ENCODE results near the gene ZSWIM6. TPM values are rescaled to one million over a fixed set of nuclear protein-coding genes. Genes with fewer than 3 reads are reported as not detected.

ZSWIM6 gene
- total RNA-seq, 2 experiments from 2014 or later = 4.1 TPM

DNA sequence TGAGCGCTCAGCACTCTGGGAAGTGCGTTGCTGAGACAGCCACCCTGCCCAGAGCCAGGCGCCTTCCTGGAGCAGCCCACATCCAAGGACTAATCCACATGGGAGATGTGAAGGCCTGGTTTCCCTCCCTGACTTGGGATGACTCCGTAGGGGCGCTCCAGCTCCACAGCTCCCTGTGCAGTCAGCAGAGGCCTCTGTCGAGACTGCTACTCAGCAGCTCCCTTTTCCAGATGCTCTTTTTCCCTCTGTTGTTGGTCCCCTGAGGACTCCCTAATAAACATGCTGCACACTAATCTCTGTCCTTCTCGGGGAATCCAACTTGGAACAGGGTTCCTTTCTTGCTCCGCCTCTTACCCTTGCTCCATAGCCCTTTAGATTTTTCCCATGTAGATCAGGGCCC is 237.3 kb downstream of the ZSWIM6 start:
- Mint-ChIP-seq H3K27me3 (no peaks in the 10 kb centered on the region), H3K4me1 (ENCODE audit: low read depth) (no peaks in the 10 kb centered on the region), H3K4me3 (no peak overlapping the region), H3K36me3 (ENCODE audit: low read depth) (no peaks in the 10 kb centered on the region), H3K27ac (no peak overlapping the region), H3K9me3 (no peaks in the 10 kb centered on the region)
- intact Hi-C loops (cut with DNase I, micrococcal nuclease) = no loop called here
- H3K4me1 ChIP-seq (ENCODE audit: insufficient read depth, low read length) = no peaks in the 10 kb centered on the region
- ChIA-PET POLR2A (no interaction called here), CTCF (no interaction called here)
- DNase-seq (no peak), ATAC-seq (ENCODE audit: poor library complexity) (no peak)
- no peak overlapping the region for H3K27ac ChIP-seq (ENCODE audit: low read depth in 1 of 2, low read length in 2 of 2)
- H3K4me3 ChIP-seq (ENCODE audit: low read length) = no peak overlapping the region
- no peaks in the 10 kb centered on the region for H3K9me3 ChIP-seq (ENCODE audit: control insufficient read depth in 1 of 2, insufficient read depth in 1 of 2, low read length in 2 of 2)
- no peaks in the 10 kb centered on the region for H3K36me3 ChIP-seq (ENCODE audit: insufficient read depth, low read length)
- H3K27me3 ChIP-seq (ENCODE audit: control insufficient read depth in 1 of 2, insufficient read depth in 2 of 2, low read length in 2 of 2) = no peaks in the 10 kb centered on the region
- TF ChIP-seq, protein P1, sequence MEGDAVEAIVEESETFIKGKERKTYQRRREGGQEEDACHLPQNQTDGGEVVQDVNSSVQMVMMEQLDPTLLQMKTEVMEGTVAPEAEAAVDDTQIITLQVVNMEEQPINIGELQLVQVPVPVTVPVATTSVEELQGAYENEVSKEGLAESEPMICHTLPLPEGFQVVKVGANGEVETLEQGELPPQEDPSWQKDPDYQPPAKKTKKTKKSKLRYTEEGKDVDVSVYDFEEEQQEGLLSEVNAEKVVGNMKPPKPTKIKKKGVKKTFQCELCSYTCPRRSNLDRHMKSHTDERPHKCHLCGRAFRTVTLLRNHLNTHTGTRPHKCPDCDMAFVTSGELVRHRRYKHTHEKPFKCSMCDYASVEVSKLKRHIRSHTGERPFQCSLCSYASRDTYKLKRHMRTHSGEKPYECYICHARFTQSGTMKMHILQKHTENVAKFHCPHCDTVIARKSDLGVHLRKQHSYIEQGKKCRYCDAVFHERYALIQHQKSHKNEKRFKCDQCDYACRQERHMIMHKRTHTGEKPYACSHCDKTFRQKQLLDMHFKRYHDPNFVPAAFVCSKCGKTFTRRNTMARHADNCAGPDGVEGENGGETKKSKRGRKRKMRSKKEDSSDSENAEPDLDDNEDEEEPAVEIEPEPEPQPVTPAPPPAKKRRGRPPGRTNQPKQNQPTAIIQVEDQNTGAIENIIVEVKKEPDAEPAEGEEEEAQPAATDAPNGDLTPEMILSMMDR (IDR thresholded peaks at IDR 0.05) = no peak

DNA sequence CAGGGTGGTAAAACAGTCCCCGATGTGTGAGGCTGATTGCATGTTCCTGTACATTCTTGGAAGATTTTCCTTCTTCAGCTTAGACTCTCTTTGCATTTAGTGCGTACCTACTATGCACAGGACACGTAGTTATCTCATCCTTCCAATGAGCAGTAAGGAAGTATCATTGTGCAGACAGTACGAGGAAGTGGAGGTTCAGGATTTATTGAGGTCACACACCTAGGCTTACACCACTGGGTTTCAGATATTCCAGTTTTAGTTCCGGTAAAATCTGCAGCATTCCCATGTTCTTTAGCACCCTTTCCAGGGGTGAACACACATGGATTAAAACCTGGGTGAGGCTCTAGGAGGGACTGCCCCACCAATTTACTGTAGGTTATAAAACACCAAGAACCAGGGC is 238.7 kb downstream of the ZSWIM6 start:
- no peak overlapping the region for H3K4me3 Mint-ChIP-seq
- Histone ChIP-seq H3K9me3 (ENCODE audit: control insufficient read depth in 1 of 2, insufficient read depth in 1 of 2, low read length in 2 of 2) (no peaks in the 10 kb centered on the region), H3K4me3 (ENCODE audit: low read length) (no peak overlapping the region), H3K36me3 (ENCODE audit: insufficient read depth, low read length) (no peaks in the 10 kb centered on the region), H3K27me3 (ENCODE audit: control insufficient read depth in 1 of 2, insufficient read depth in 2 of 2, low read length in 2 of 2) (no peaks in the 10 kb centered on the region), H3K27ac (ENCODE audit: low read depth in 1 of 2, low read length in 2 of 2) (no peak overlapping the region), H3K4me1 (ENCODE audit: insufficient read depth, low read length) (no peaks in the 10 kb centered on the region)
- ChIA-PET CTCF (no interaction called here), POLR2A (no interaction called here)
- ATAC-seq (ENCODE audit: poor library complexity) (no peak), DNase-seq (no peak)
- TF ChIP-seq, protein P1 (IDR thresholded peaks at IDR 0.05) = no peak
- no peaks in the 10 kb centered on the region for H3K36me3 Mint-ChIP-seq (ENCODE audit: low read depth)
- no peak overlapping the region for H3K27ac Mint-ChIP-seq
- intact Hi-C loops (cut with DNase I, micrococcal nuclease) = no loop called here
- H3K9me3 Mint-ChIP-seq = no peaks in the 10 kb centered on the region
- no peaks in the 10 kb centered on the region for H3K4me1 Mint-ChIP-seq (ENCODE audit: low read depth)
- H3K27me3 Mint-ChIP-seq = no peaks in the 10 kb centered on the region

DNA sequence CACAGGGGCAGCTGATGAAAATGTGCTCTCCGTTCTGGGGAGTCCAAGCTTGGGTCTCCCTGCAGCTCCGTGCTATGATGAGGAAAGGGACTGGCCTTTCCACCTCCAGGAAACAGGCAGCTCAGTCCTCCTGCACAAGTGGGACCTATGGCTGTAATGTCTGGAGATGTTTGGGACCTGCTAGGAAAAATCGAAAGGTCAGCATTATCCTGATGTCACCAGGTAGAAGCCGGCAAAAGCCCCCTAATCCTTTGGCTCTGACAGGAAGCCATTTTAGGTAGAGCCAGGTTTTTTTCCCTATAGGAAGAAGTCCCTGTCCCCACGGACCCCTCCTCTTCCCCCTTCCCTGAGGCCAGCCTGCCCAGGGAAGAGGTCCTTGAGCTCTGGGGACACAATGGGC is 240.9 kb downstream of the ZSWIM6 start:
- Mint-ChIP-seq H3K27me3 (no peaks in the 10 kb centered on the region), H3K9me3 (no peaks in the 10 kb centered on the region), H3K36me3 (ENCODE audit: low read depth) (no peaks in the 10 kb centered on the region), H3K4me3 (no peak overlapping the region), H3K27ac (no peak overlapping the region), H3K4me1 (ENCODE audit: low read depth) (no peaks in the 10 kb centered on the region)
- Histone ChIP-seq H3K36me3 (ENCODE audit: insufficient read depth, low read length) (no peaks in the 10 kb centered on the region), H3K4me1 (ENCODE audit: insufficient read depth, low read length) (no peaks in the 10 kb centered on the region), H3K9me3 (ENCODE audit: control insufficient read depth in 1 of 2, insufficient read depth in 1 of 2, low read length in 2 of 2) (no peaks in the 10 kb centered on the region), H3K27me3 (ENCODE audit: control insufficient read depth in 1 of 2, insufficient read depth in 2 of 2, low read length in 2 of 2) (no peaks in the 10 kb centered on the region), H3K4me3 (ENCODE audit: low read length) (no peak overlapping the region), H3K27ac (ENCODE audit: low read depth in 1 of 2, low read length in 2 of 2) (no peak overlapping the region)
- DNase-seq (no peak), ATAC-seq (ENCODE audit: poor library complexity) (no peak)
- intact Hi-C loops (cut with DNase I, micrococcal nuclease) = no loop called here
- TF ChIP-seq, protein P1 (IDR thresholded peaks at IDR 0.05) = no peak
- ChIA-PET CTCF (no interaction called here), POLR2A (no interaction called here)
